CD4-positive, alpha-beta T cell (primary cell): ENCODE measurements around the gene TMX2. TPM values are rescaled to one million over a fixed set of nuclear protein-coding genes. Genes with fewer than 3 reads are reported as not detected.

Experiments
- ATAC-seq: fragments of 200-7000 bp; cut with Tn5 transposase; one replicate; pipeline ENCODE4 v1.10.0; 2022; ENCODE audit warnings: mild to moderate bottlenecking; ENCODE audit not compliant: poor library complexity
- CTCF ChIA-PET: fragments of 350-600 bp; sonication (Branson Sonifier 250); formaldehyde crosslinking; loops from one replicate; lab custom pipeline; 2021; ENCODE audit warnings: antibody characterized with exemption, inconsistent platforms; lab: Charles Lee
- POLR2A ChIA-PET: fragments of 350-600 bp; sonication (Branson Sonifier 250); formaldehyde crosslinking; loops from one replicate; lab custom pipeline; 2021; ENCODE audit warnings: antibody characterized with exemption, inconsistent platforms; lab: Charles Lee
- DNase-seq, 14 experiments: peaks; one replicate each; pipeline ENCODE4 v3.0.0-alpha.2; 2013 to 2020; ENCODE audit warnings: mixed read lengths in 2 of 14
- H3K27ac ChIP-seq, 2 donors: one replicate each; pipeline versions ENCODE4 v1.5.1 to v1.7.0; 2013; ENCODE audit warnings: low read length in 2 of 2, low read depth in 1 of 2, mild to moderate bottlenecking in 1 of 2
- H3K27me3 ChIP-seq, 2 experiments: 1 replicate in 1 of 2; 2 replicates in 1 of 2; pipeline versions ENCODE4 v1.6.1 to v1.7.0; 2013; ENCODE audit warnings: low read length in 2 of 2, control low read depth in 1 of 2, mild to moderate bottlenecking in 1 of 2, moderate library complexity in 1 of 2; ENCODE audit not compliant: insufficient read depth in 2 of 2, control insufficient read depth in 1 of 2
- H3K36me3 ChIP-seq: one replicate; pipeline ENCODE4 v1.6.1; 2013; ENCODE audit warnings: low read length, control low read depth; ENCODE audit not compliant: insufficient read depth
- H3K4me1 ChIP-seq: one replicate; pipeline ENCODE4 v1.6.1; 2013; ENCODE audit warnings: low read length, control low read depth; ENCODE audit not compliant: insufficient read depth
- H3K4me3 ChIP-seq: one replicate; pipeline ENCODE4 v1.5.1; 2013; ENCODE audit warnings: mild to moderate bottlenecking, low read length, moderate library complexity
- H3K9me3 ChIP-seq, 2 experiments: 1 replicate in 1 of 2; 2 replicates in 1 of 2; pipeline versions ENCODE4 v1.6.1 to v1.7.0; 2013; ENCODE audit warnings: low read length in 2 of 2, mild to moderate bottlenecking in 2 of 2, control low read depth in 1 of 2, moderate library complexity in 1 of 2; ENCODE audit not compliant: control insufficient read depth in 1 of 2, insufficient read depth in 1 of 2
- H3K27ac Mint-ChIP-seq: one replicate; pipeline ENCODE4 v1.8.0; 2020; ENCODE audit warnings: mixed read lengths
- H3K27me3 Mint-ChIP-seq: one replicate; pipeline ENCODE4 v1.8.0; 2021; ENCODE audit warnings: mixed read lengths
- H3K36me3 Mint-ChIP-seq: one replicate; pipeline ENCODE4 v1.8.0; 2021; ENCODE audit warnings: low read depth, mixed read lengths
- H3K4me1 Mint-ChIP-seq: one replicate; pipeline ENCODE4 v1.8.0; 2021; ENCODE audit warnings: low read depth, mixed read lengths
- H3K4me3 Mint-ChIP-seq: one replicate; pipeline ENCODE4 v1.8.0; 2020; ENCODE audit warnings: mild to moderate bottlenecking, mixed read lengths
- H3K9me3 Mint-ChIP-seq: one replicate; pipeline ENCODE4 v1.8.0; 2020; ENCODE audit warnings: mixed read lengths
- CTCF ChIP-seq: fragments of 200-600 bp; IDR thresholded peaks from one replicate; pipeline ENCODE4 v1.8.0; 2022; ENCODE audit warnings: antibody characterized with exemption, mild to moderate bottlenecking
- intact Hi-C, 2 experiments: fragments of 100-400 bp; cut with DNase I in 1 of 2; cut with micrococcal nuclease in 1 of 2; formaldehyde crosslinking; loops; one replicate each; pipeline versions ENCODE4 v1.15.1 to v1.9.0; 2023 to 2025; cut with DNase I, micrococcal nuclease
- total RNA-seq, 174 experiments: library from RNA in 2 of 174; stranded (reverse) in 2 of 174; gene quantifications; one replicate each; pipeline ENCODE4 v1.2.3 and lab custom pipeline; 2021 to 2026

Gene TMX2
- total RNA-seq, 2 experiments from 2014 or later, result 30.0 to 30.5 TPM

- DNase-seq (no peak), ATAC-seq (no peak)
- Histone ChIP-seq H3K27me3 (no peaks in the 10 kb centered on the region), H3K36me3 (peaks cover 7% of the 10 kb centered on the region), H3K27ac (no peak overlapping the region), H3K9me3 (no peaks in the 10 kb centered on the region), H3K4me3 (no peak overlapping the region), H3K4me1 (no peaks in the 10 kb centered on the region)
- POLR2A ChIA-PET, result no interaction called here
- peaks cover 22% of the 10 kb centered on the region for H3K36me3 Mint-ChIP-seq
- no peaks in the 10 kb centered on the region for H3K9me3 Mint-ChIP-seq
- CTCF ChIA-PET, result no interaction called here
- H3K27me3 Mint-ChIP-seq, result no peaks in the 10 kb centered on the region
- peaks cover 13% of the 10 kb centered on the region for H3K4me1 Mint-ChIP-seq
- TF ChIP-seq CTCF, result no peak
- H3K4me3 Mint-ChIP-seq, result no peak overlapping the region
- intact Hi-C loops, result no loop called here
- H3K27ac Mint-ChIP-seq, result no peak overlapping the region
Measured at GRCh38 chr11:57727185-57727584, 14.8 kb downstream of the TMX2 start.

- ChIA-PET CTCF (no interaction called here), POLR2A (no interaction called here)
- Mint-ChIP-seq H3K36me3 (peaks cover 22% of the 10 kb centered on the region), H3K4me3 (no peak overlapping the region), H3K9me3 (no peaks in the 10 kb centered on the region), H3K27me3 (no peaks in the 10 kb centered on the region), H3K27ac (no peak overlapping the region), H3K4me1 (peaks cover 13% of the 10 kb centered on the region)
- no peak for DNase-seq
- TF ChIP-seq CTCF, result no peak
- intact Hi-C loops, result no loop called here
- Histone ChIP-seq H3K9me3 (no peaks in the 10 kb centered on the region), H3K4me1 (no peaks in the 10 kb centered on the region), H3K27me3 (no peaks in the 10 kb centered on the region), H3K27ac (no peak overlapping the region), H3K36me3 (peaks cover 8% of the 10 kb centered on the region), H3K4me3 (no peak overlapping the region)
- no peak for ATAC-seq
Measured at GRCh38 chr11:57728829-57729228, 16.4 kb downstream of the TMX2 start.

GRCh38 chr11:57729479-57729878 lies 17.1 kb downstream of the TMX2 start:
- intact Hi-C loops, result no loop called here
- ChIA-PET CTCF (no interaction called here), POLR2A (no interaction called here)
- Mint-ChIP-seq H3K9me3 (no peaks in the 10 kb centered on the region), H3K4me3 (no peak overlapping the region), H3K36me3 (peaks cover 25% of the 10 kb centered on the region), H3K4me1 (peaks cover 10% of the 10 kb centered on the region), H3K27me3 (no peaks in the 10 kb centered on the region), H3K27ac (no peak overlapping the region)
- ATAC-seq (no peak), DNase-seq (no peak)
- Histone ChIP-seq H3K36me3 (peaks cover 10% of the 10 kb centered on the region), H3K4me3 (no peak overlapping the region), H3K27ac (no peak overlapping the region), H3K9me3 (no peaks in the 10 kb centered on the region), H3K27me3 (no peaks in the 10 kb centered on the region), H3K4me1 (no peaks in the 10 kb centered on the region)
- no peak for TF ChIP-seq CTCF
